Measurements from ENCODE around the gene CBX1.

The CBX1 gene

DNA sequence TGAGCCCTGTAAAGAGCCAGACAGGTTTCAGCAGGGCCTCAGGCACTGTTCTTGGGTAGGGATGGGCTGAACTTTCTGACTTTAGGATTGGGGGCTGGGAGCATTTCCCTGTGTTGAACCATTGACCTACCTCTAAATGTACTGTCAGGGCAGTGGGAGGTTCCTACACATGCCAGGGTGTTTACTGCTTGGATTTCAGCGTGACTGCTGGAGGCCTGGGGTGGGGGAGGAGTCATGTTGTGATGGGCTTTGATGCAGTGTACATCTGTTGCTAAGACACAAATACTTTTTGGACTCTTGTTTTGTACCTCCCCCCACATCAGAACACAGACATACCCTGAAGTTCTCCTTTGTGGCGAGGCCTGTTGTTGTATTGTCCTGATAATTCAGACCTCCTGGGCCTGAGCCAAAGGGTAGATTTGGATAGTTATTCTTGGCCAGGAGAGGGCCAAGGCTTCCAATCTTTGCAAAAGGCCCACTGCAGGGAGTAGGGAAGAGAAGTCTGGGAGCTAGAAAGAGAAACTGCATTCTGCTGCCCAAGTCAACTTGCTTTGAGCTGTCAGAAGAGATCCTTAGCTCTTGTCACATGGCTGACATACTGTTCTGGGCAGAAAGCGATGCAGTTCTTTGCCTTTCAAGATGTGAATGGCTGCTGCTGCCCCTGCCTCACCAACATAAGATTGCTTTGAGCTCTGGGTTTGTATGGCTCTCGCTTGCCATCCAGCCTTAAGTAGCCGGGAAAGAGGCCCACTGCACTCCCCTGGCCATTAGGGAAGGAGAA lies 49.4 kb downstream of the CBX1 start:
- H3K4me1 ChIP-seq (ENCODE audit: control insufficient read depth in 1 of 2, insufficient read depth in 2 of 2, low read length in 2 of 2), result peaks cover 27 to 40% of the 10 kb centered on the region in 2 experiments
- H2BK120ac ChIP-seq (ENCODE audit: insufficient read depth, low read length, poor library complexity), result no peak overlapping the region
- no peaks in the 10 kb centered on the region for H3K27me3 ChIP-seq (ENCODE audit: insufficient read depth, low read length)
- no peak overlapping the region for H2BK12ac ChIP-seq (ENCODE audit: low read length)
- peaks cover 29 to 45% of the 10 kb centered on the region in 2 experiments for H3K36me3 ChIP-seq (ENCODE audit: control insufficient read depth in 1 of 2, insufficient read depth in 2 of 2, low read length in 2 of 2)
- no peak overlapping the region for H3K4ac ChIP-seq (ENCODE audit: low read depth, low read length)
- H3K79me2 ChIP-seq (ENCODE audit: control insufficient read depth, insufficient read depth, low read length, poor library complexity), result peaks cover 16% of the 10 kb centered on the region
- H3K23ac ChIP-seq (ENCODE audit: low read length), result no peak overlapping the region
- no peak overlapping the region for H3K18ac ChIP-seq (ENCODE audit: low read length)
- peak overlapping the region; percentile 22 for H3K27ac ChIP-seq (ENCODE audit: low read depth, low read length)
- no peak overlapping the region for H3K4me2 ChIP-seq (ENCODE audit: low read length)
- no peak overlapping the region for H3K14ac ChIP-seq (ENCODE audit: low read length)
- no peak overlapping the region for H4K12ac ChIP-seq (ENCODE audit: low read depth, low read length)
- no CpG with 5 or more reads among the region's 5 CpGs for WGBS (ENCODE audit: extremely low coverage, insufficient coverage, insufficient read length)
- H2AK5ac ChIP-seq (ENCODE audit: low read length), result no peak overlapping the region
- peak; percentile 22 to 49 for DNase-seq
- peaks cover 20% of the 10 kb centered on the region for H3K79me1 ChIP-seq (ENCODE audit: low read length)
- no peak overlapping the region for H4K8ac ChIP-seq (ENCODE audit: low read depth, low read length)
- H2AFZ ChIP-seq (ENCODE audit: insufficient read depth, low read length, poor library complexity), result no peak overlapping the region
- peaks cover 2% of the 10 kb centered on the region for H3K9me3 ChIP-seq (ENCODE audit: insufficient read depth, low read depth, low read length)
- H3K4me3 ChIP-seq (ENCODE audit: low read depth, low read length), result no peak overlapping the region
- H3K9ac ChIP-seq (ENCODE audit: low read length), result no peak overlapping the region
- no peak overlapping the region for H2BK5ac ChIP-seq (ENCODE audit: low read depth, low read length, poor library complexity)
- no peak overlapping the region for H4K91ac ChIP-seq (ENCODE audit: low read depth, low read length)

DNA sequence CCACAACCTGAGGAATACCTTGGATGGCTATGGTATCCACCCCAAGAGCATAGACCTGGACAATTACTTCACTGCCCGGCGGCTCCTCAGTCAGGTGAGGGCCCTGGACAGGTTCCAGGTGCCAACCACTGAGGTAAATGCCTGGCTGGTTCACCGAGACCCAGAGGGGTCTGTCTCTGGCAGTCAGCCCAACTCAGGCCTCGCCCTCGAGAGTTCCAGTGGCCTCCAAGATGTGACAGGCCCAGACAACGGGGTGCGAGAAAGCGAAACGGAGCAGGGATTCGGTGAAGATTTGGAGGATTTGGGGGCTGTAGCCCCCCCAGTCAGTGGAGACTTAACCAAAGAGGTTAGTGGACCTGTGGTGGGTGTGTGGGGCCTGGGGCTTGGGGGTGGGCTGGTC lies 50.0 kb downstream of the CBX1 start:
- H3K4me1 ChIP-seq (ENCODE audit: control insufficient read depth in 1 of 2, insufficient read depth in 2 of 2, low read length in 2 of 2), result peaks cover 27 to 42% of the 10 kb centered on the region in 2 experiments
- peak overlapping the region; percentile 15 for H3K27ac ChIP-seq (ENCODE audit: low read depth, low read length)
- no peak overlapping the region for H4K8ac ChIP-seq (ENCODE audit: low read depth, low read length)
- no peak overlapping the region for H2BK12ac ChIP-seq (ENCODE audit: low read length)
- DNase-seq, result no peak
- H3K79me2 ChIP-seq (ENCODE audit: control insufficient read depth, insufficient read depth, low read length, poor library complexity), result peaks cover 16% of the 10 kb centered on the region
- H3K18ac ChIP-seq (ENCODE audit: low read length), result no peak overlapping the region
- no peak overlapping the region for H3K4ac ChIP-seq (ENCODE audit: low read depth, low read length)
- peaks cover 23 to 39% of the 10 kb centered on the region in 2 experiments for H3K36me3 ChIP-seq (ENCODE audit: control insufficient read depth in 1 of 2, insufficient read depth in 2 of 2, low read length in 2 of 2)
- H3K14ac ChIP-seq (ENCODE audit: low read length), result no peak overlapping the region
- H3K27me3 ChIP-seq (ENCODE audit: insufficient read depth, low read length), result no peaks in the 10 kb centered on the region
- no peak overlapping the region for H2BK120ac ChIP-seq (ENCODE audit: insufficient read depth, low read length, poor library complexity)
- peaks cover 2% of the 10 kb centered on the region for H3K9me3 ChIP-seq (ENCODE audit: insufficient read depth, low read depth, low read length)
- no CpG with 5 or more reads among the region's 10 CpGs for WGBS (ENCODE audit: extremely low coverage, insufficient coverage, insufficient read length)
- no peak overlapping the region for H3K4me2 ChIP-seq (ENCODE audit: low read length)
- H3K23ac ChIP-seq (ENCODE audit: low read length), result no peak overlapping the region
- no peak overlapping the region for H4K12ac ChIP-seq (ENCODE audit: low read depth, low read length)
- H2AFZ ChIP-seq (ENCODE audit: insufficient read depth, low read length, poor library complexity), result no peak overlapping the region
- no peak overlapping the region for H2AK5ac ChIP-seq (ENCODE audit: low read length)
- no peak overlapping the region for H4K91ac ChIP-seq (ENCODE audit: low read depth, low read length)
- no peak overlapping the region for H2BK5ac ChIP-seq (ENCODE audit: low read depth, low read length, poor library complexity)
- H3K79me1 ChIP-seq (ENCODE audit: low read length), result peaks cover 20% of the 10 kb centered on the region
- H3K9ac ChIP-seq (ENCODE audit: low read length), result no peak overlapping the region
- H3K4me3 ChIP-seq (ENCODE audit: low read depth, low read length), result no peak overlapping the region

DNA sequence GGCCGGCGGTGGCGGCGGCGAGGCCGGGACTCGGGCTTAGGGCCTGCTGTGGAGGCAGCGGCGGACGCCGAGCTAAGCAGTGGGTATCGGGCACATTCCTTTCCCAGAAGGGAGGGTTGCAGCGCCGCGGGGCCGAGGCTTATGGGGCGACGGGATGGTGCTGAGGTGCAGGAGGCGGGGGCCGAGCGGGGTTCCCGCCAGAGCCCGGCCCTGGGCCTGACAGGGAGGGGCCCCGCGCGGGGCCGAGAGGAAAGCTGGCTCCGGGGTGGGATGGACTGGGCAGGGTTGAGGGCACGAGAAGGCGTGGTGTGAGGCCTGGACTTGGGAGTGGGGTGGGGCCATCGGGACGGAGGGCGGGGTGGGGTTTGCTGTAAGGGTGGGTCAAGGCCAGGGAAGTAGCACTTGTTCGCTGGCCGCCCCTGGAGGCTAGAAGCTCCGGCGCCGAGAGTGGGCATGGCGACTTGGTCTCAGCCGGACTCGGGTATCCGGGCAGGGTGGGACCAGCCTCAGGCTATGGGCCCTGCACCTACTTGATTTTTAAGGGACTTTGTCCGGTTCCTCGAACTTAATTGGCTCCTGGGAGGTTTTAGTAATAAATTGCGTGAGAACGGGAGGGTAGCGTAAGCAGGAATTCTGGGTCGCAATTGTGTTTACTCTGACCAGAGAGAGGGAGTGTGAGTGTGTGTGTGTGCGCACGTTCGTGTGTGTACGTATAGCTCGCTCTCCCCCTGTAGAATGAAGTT lies 52.7 kb downstream of the CBX1 start:
- Histone ChIP-seq H3K27me3 (ENCODE audit: insufficient read depth, low read length) (no peaks in the 10 kb centered on the region), H3K79me1 (ENCODE audit: low read length) (peaks cover 14% of the 10 kb centered on the region), H3K4me3 (ENCODE audit: low read depth, low read length) (peak overlapping the region; percentile 93), H2AK5ac (ENCODE audit: low read length) (peak overlapping the region; percentile 99), H3K4ac (ENCODE audit: low read depth, low read length) (peak overlapping the region; percentile 98), H3K4me2 (ENCODE audit: low read length) (peak overlapping the region; percentile 82), H3K9me3 (ENCODE audit: insufficient read depth, low read depth, low read length) (peaks cover 2% of the 10 kb centered on the region), H3K79me2 (ENCODE audit: control insufficient read depth, insufficient read depth, low read length, poor library complexity) (peaks cover 11% of the 10 kb centered on the region), H3K9ac (ENCODE audit: low read length) (peak overlapping the region; percentile 92), H2AFZ (ENCODE audit: insufficient read depth, low read length, poor library complexity) (peak overlapping the region; percentile 100), H2BK120ac (ENCODE audit: insufficient read depth, low read length, poor library complexity) (peak overlapping the region; percentile 100), H2BK5ac (ENCODE audit: low read depth, low read length, poor library complexity) (peak overlapping the region; percentile 99), H3K14ac (ENCODE audit: low read length) (peak overlapping the region; percentile 100), H3K18ac (ENCODE audit: low read length) (peak overlapping the region; percentile 100), H3K23ac (ENCODE audit: low read length) (no peak overlapping the region), H2BK12ac (ENCODE audit: low read length) (peak overlapping the region; percentile 52), H3K36me3 (ENCODE audit: control insufficient read depth in 1 of 2, insufficient read depth in 2 of 2, low read length in 2 of 2) (peaks cover 14 to 27% of the 10 kb centered on the region in 2 experiments), H3K4me1 (ENCODE audit: control insufficient read depth in 1 of 2, insufficient read depth in 2 of 2, low read length in 2 of 2) (peaks cover 12 to 32% of the 10 kb centered on the region in 2 experiments), H4K8ac (ENCODE audit: low read depth, low read length) (peak overlapping the region; percentile 100), H4K91ac (ENCODE audit: low read depth, low read length) (peak overlapping the region; percentile 100), H3K27ac (ENCODE audit: low read depth, low read length) (peak overlapping the region; percentile 99), H4K12ac (ENCODE audit: low read depth, low read length) (peak overlapping the region; percentile 100)
- peak; percentile 66 to 71 for DNase-seq
- WGBS (ENCODE audit: extremely low coverage, insufficient coverage, insufficient read length), result no CpG with 5 or more reads among the region's 53 CpGs

DNA sequence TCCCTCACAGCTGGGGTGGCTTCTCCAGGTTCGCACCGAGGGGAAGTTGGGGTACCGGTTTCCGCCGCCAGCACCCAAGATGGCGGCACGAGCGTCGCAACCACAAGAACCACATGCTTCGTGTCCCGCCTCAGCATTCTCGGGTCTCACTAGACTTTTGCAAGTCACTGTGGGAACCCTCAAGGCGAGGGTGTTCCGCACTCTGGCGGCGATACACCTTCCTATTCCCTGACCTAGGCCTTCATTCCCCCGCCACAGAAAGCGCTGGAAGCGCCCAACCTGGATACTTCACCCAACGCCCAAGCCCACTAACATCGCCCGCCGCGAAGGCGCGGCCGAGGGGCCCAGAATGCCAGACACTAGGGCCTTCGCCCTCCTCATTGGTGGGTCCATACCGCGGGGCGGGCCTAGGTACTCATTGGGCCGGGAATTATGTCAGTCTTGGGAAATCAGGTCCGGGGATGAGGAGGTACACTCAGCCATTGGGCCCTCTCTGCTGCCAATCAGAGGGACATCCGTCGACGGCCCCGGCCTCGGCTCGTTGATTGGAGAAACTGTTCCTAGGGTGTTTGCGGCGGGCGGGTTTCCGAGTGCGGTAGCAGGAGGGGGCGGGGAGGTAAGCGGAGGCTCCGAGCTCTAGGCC lies 53.4 kb downstream of the CBX1 start, which contains the start of gene NFE2L1:
Gene NFE2L1 (plus strand): TSS at position 619 of the 643 bp plus-strand sequence. CDS start 2,760 bp downstream, outside the sequence.
- peaks cover 14 to 23% of the 10 kb centered on the region in 2 experiments for H3K36me3 ChIP-seq (ENCODE audit: control insufficient read depth in 1 of 2, insufficient read depth in 2 of 2, low read length in 2 of 2)

More for the DNA sequence above, 53.4 kb downstream of the CBX1 start, which contains the start of gene NFE2L1:
- Histone ChIP-seq H3K79me2 (ENCODE audit: control insufficient read depth, insufficient read depth, low read length, poor library complexity) (peaks cover 11% of the 10 kb centered on the region), H2BK5ac (ENCODE audit: low read depth, low read length, poor library complexity) (peak within 1 kb of the TSS; percentile 99), H4K91ac (ENCODE audit: low read depth, low read length) (peak within 1 kb of the TSS; percentile 100), H3K23ac (ENCODE audit: low read length) (no peak within 1 kb of the TSS), H3K9ac (ENCODE audit: low read length) (peak within 1 kb of the TSS; percentile 92), H3K4ac (ENCODE audit: low read depth, low read length) (peak within 1 kb of the TSS; percentile 98), H3K4me1 (ENCODE audit: control insufficient read depth in 1 of 2, insufficient read depth in 2 of 2, low read length in 2 of 2) (peaks cover 8 to 29% of the 10 kb centered on the region in 2 experiments), H4K8ac (ENCODE audit: low read depth, low read length) (peak within 1 kb of the TSS; percentile 100), H3K4me3 (ENCODE audit: low read depth, low read length) (peak within 1 kb of the TSS; percentile 93), H3K27ac (ENCODE audit: low read depth, low read length) (peak within 1 kb of the TSS; percentile 99), H3K14ac (ENCODE audit: low read length) (peak within 1 kb of the TSS; percentile 100), H3K79me1 (ENCODE audit: low read length) (peaks cover 14% of the 10 kb centered on the region), H3K4me2 (ENCODE audit: low read length) (peak within 1 kb of the TSS; percentile 82), H3K18ac (ENCODE audit: low read length) (peak within 1 kb of the TSS; percentile 100), H3K9me3 (ENCODE audit: insufficient read depth, low read depth, low read length) (peaks cover 4% of the 10 kb centered on the region), H4K12ac (ENCODE audit: low read depth, low read length) (peak within 1 kb of the TSS; percentile 100), H2AFZ (ENCODE audit: insufficient read depth, low read length, poor library complexity) (peak within 1 kb of the TSS; percentile 100), H2AK5ac (ENCODE audit: low read length) (peak within 1 kb of the TSS; percentile 99), H2BK12ac (ENCODE audit: low read length) (peak within 1 kb of the TSS; percentile 52), H3K27me3 (ENCODE audit: insufficient read depth, low read length) (no peaks in the 10 kb centered on the region), H2BK120ac (ENCODE audit: insufficient read depth, low read length, poor library complexity) (peak within 1 kb of the TSS; percentile 100)
- no CpG with 5 or more reads among the region's 47 CpGs for WGBS (ENCODE audit: extremely low coverage, insufficient coverage, insufficient read length)
- DNase-seq, result peak; percentile 99
